Myometrial cell (primary cell): ENCODE results near the gene NACA2. TPM values are rescaled to one million over a fixed set of nuclear protein-coding genes. Genes with fewer than 3 reads are reported as not detected.

Source experiments
- total RNA-seq: library from RNA; depleted of rRNA; stranded (reverse); fragments of >200 nt; gene quantifications from 2 replicates; pipeline ENCODE4 v1.2.3, GENCODE V29; 2015

The NACA2 gene
- total RNA-seq, result not detected in 2 replicates

GRCh38 chr17:61591018-61591417 is at the start of gene NACA2:
NACA2 (minus strand) TSS chr17:61591219; CDS start chr17:61591180, 39 bp downstream.

Other genes with a start within 250 kb of the NACA2 start
- gene TBX2, start 191.4 kb downstream of the NACA2 start, total RNA-seq, result 22.3 and 29.1 TPM in 2 replicates
- gene TBX4, start 138.8 kb downstream of the NACA2 start, total RNA-seq, result 2.9 TPM in 1 of 2 replicates, not detected in the other